ENCODE measurements around the gene FAM181B.

Gene FAM181B, protein sequence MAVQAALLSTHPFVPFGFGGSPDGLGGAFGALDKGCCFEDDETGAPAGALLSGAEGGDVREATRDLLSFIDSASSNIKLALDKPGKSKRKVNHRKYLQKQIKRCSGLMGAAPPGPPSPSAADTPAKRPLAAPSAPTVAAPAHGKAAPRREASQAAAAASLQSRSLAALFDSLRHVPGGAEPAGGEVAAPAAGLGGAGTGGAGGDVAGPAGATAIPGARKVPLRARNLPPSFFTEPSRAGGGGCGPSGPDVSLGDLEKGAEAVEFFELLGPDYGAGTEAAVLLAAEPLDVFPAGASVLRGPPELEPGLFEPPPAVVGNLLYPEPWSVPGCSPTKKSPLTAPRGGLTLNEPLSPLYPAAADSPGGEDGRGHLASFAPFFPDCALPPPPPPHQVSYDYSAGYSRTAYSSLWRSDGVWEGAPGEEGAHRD

GRCh38 chr11:82733444-82734119 is at the start of gene FAM181B:
TSS of gene FAM181B (minus strand) at chr11:82733864. CDS start at chr11:82733729, 135 bp downstream.
- peak within 1 kb of the TSS; percentile 60 for H3K4me3 ChIP-seq (ENCODE audit: low read length)
- TF ChIP-seq CTCF (IDR thresholded peaks at IDR 0.05; ENCODE audit: insufficient read depth, low read depth, low read length, missing control alignments), result no peak
- DNase-seq (ENCODE audit: low read depth), result peak; percentile 71

- no peak for DNase-seq (ENCODE audit: low read depth)
- no peak overlapping the region for H3K4me3 ChIP-seq (ENCODE audit: low read length)
- no peak for TF ChIP-seq CTCF (IDR thresholded peaks at IDR 0.05; ENCODE audit: insufficient read depth, low read depth, low read length, missing control alignments)
Observed at GRCh38 chr11:82782825-82783374, 49.2 kb upstream of the FAM181B start.

- no peak for DNase-seq (ENCODE audit: low read depth)
- no peak overlapping the region for H3K4me3 ChIP-seq (ENCODE audit: low read length)
- no peak for TF ChIP-seq CTCF (IDR thresholded peaks at IDR 0.05; ENCODE audit: insufficient read depth, low read depth, low read length, missing control alignments)
Observed at GRCh38 chr11:82778776-82779175, 45.1 kb upstream of the FAM181B start.

DNA sequence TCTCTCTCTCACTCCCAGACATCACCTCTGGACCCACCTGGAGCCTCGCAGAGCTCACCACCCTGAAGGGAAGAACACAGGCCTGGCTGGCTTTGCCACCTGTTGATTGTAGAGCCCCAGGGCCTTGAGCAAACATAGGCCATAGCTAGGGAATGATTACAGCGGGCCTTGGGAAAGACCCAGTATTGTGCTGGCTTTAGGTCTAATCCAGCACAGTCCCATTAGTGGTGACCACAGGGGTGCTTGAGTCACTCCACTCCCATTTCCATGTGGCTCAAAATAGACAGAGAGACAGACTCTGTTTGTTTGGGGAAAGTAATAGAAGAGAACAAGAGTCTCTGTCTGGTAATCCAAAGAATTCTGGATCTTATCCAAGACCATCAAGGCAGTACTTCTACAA is 42.7 kb upstream of the FAM181B start:
- TF ChIP-seq CTCF (IDR thresholded peaks at IDR 0.05; ENCODE audit: insufficient read depth, low read depth, low read length, missing control alignments), result no peak
- no peak overlapping the region for H3K4me3 ChIP-seq (ENCODE audit: low read length)
- DNase-seq (ENCODE audit: low read depth), result peak; percentile 17

GRCh38 chr11:82775736-82776346 is 42.2 kb upstream of the FAM181B start:
- H3K4me3 ChIP-seq (ENCODE audit: low read length), result no peak overlapping the region
- DNase-seq (ENCODE audit: low read depth), result peak; percentile 53
- peak; percentile 56 for TF ChIP-seq CTCF (IDR thresholded peaks at IDR 0.05; ENCODE audit: insufficient read depth, low read depth, low read length, missing control alignments)

DNA sequence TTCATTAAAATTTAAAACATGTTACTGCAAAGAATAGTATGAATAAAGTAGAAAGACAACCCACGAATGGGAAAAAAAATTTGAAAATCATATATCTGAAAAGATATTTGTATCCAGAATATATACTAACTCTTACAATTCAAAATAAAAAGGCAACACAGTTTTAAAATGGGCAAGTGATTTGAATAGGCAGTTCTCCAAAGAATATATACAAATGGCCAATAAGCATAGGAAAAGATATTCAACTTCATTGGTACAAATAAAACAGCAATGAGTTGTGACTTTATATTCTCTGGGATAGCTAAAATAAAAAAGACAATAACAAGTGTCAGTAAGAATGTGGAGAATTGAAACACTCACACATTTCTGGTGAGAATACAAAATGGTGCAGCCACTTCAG is 41.6 kb upstream of the FAM181B start:
- DNase-seq (ENCODE audit: low read depth), result no peak
- no peak for TF ChIP-seq CTCF (IDR thresholded peaks at IDR 0.05; ENCODE audit: insufficient read depth, low read depth, low read length, missing control alignments)
- H3K4me3 ChIP-seq (ENCODE audit: low read length), result no peak overlapping the region
